ENCODE data around the gene FAM117A.
"Not testable (repeated sequence)": the region's sequence is repeated elsewhere in the genome, so short reads cannot be mapped to it uniquely, and the experiment has no call there.

Gene FAM117A

GRCh38 chr17:49762151-49762941 is 1.6 kb downstream of the FAM117A start:
- no peak for DNase-seq (ENCODE audit: low read depth in 1 of 2, low spot score in 1 of 2)

- DNase-seq (ENCODE audit: low read depth in 1 of 2, low spot score in 1 of 2) = no peak
These were observed 2.9 kb downstream of the FAM117A start for GRCh38 chr17:49760932-49761558.

GRCh38 chr17:49760296-49760695 is 3.6 kb downstream of the FAM117A start:
- no peak for DNase-seq (ENCODE audit: low read depth in 1 of 2, low spot score in 1 of 2)

- no peak for DNase-seq (ENCODE audit: low read depth in 1 of 2, low spot score in 1 of 2)
These were observed 4.7 kb downstream of the FAM117A start for GRCh38 chr17:49759203-49759602.

GRCh38 chr17:49758464-49759010 is 5.4 kb downstream of the FAM117A start:
- DNase-seq (ENCODE audit: low read depth in 1 of 2, low spot score in 1 of 2) = not testable (repeated sequence)

GRCh38 chr17:49757151-49757777 is 6.7 kb downstream of the FAM117A start:
- no peak for DNase-seq (ENCODE audit: low read depth in 1 of 2, low spot score in 1 of 2)

- no peak for DNase-seq (ENCODE audit: low read depth in 1 of 2, low spot score in 1 of 2)
These were observed 7.4 kb downstream of the FAM117A start for GRCh38 chr17:49756323-49757150.

GRCh38 chr17:49755663-49756283 is 8.2 kb downstream of the FAM117A start:
- DNase-seq (ENCODE audit: low read depth in 1 of 2, low spot score in 1 of 2) = no peak

GRCh38 chr17:49753959-49754391 is 10.0 kb downstream of the FAM117A start:
- no peak for DNase-seq (ENCODE audit: low read depth in 1 of 2, low spot score in 1 of 2)

- no peak for DNase-seq (ENCODE audit: low read depth in 1 of 2, low spot score in 1 of 2)
These were observed 11.4 kb downstream of the FAM117A start for GRCh38 chr17:49752508-49752907.

- DNase-seq (ENCODE audit: low read depth in 1 of 2, low spot score in 1 of 2) = no peak
These were observed 14.2 kb downstream of the FAM117A start for GRCh38 chr17:49749730-49750129.

- peak; percentile 16 to 55 for DNase-seq (ENCODE audit: low read depth in 1 of 2, low spot score in 1 of 2)
These were observed 15.1 kb downstream of the FAM117A start for GRCh38 chr17:49748791-49749190.

GRCh38 chr17:49748223-49748622 is 15.7 kb downstream of the FAM117A start:
- no peak for DNase-seq (ENCODE audit: low read depth in 1 of 2, low spot score in 1 of 2)

- no peak for DNase-seq (ENCODE audit: low read depth in 1 of 2, low spot score in 1 of 2)
These were observed 16.3 kb downstream of the FAM117A start for GRCh38 chr17:49747632-49748031.

GRCh38 chr17:49746791-49747490 is 17.0 kb downstream of the FAM117A start:
- DNase-seq (ENCODE audit: low read depth in 1 of 2, low spot score in 1 of 2) = no peak

GRCh38 chr17:49745175-49746139 is 18.5 kb downstream of the FAM117A start:
- DNase-seq (ENCODE audit: low read depth in 1 of 2, low spot score in 1 of 2) = no peak

- DNase-seq (ENCODE audit: low read depth in 1 of 2, low spot score in 1 of 2) = no peak
These were observed 21.7 kb downstream of the FAM117A start for GRCh38 chr17:49742166-49742638.

GRCh38 chr17:49741692-49742076 is 22.2 kb downstream of the FAM117A start:
- DNase-seq (ENCODE audit: low read depth in 1 of 2, low spot score in 1 of 2) = no peak

All from activated CD4-positive, alpha-beta T cell treated with anti-CD3 and anti-CD28 coated beads, Interleukin-2, amount 50 U/mL, for 24 hours (primary cell).